NCI-H1048 (cell line): ENCODE results near the gene DCUN1D3.
A peak's percentile ranks its signal among the peaks of the same experiment; 100 is the strongest.
"Not testable (repeated sequence)": the region's sequence is repeated elsewhere in the genome, so short reads cannot be mapped to it uniquely, and the experiment has no call there.

ENCODE experiments used
- DNase-seq: peaks from one replicate; lab custom pipeline; 2025; lab: John Stamatoyannopoulos, UW

The DCUN1D3 gene

GRCh38 chr16:20887207-20887606 lies 13.0 kb downstream of the DCUN1D3 start:
- DNase-seq = no peak

GRCh38 chr16:20886320-20886719 lies 13.8 kb downstream of the DCUN1D3 start:
- DNase-seq = no peak

DNA sequence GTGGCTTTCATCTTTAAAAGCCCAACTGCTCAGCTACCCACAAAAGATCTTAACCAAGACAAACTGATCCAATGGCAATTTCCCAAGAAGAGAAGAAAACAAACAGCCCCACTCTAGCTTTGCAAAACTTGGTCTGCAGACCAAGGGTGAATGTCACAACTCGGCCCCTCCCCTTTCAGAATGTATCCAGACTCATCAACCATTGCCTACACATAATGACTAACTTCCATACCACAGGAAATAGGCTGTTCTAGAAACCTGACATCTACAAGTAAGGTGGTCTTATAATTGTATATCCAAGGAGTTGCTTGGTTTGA lies 16.0 kb downstream of the DCUN1D3 start:
- DNase-seq = no peak

- DNase-seq = peak; percentile 19
Measured at GRCh38 chr16:20883554-20884239, 16.5 kb downstream of the DCUN1D3 start.

- no peak for DNase-seq
Measured at GRCh38 chr16:20881503-20881878, 18.7 kb downstream of the DCUN1D3 start.

DNA sequence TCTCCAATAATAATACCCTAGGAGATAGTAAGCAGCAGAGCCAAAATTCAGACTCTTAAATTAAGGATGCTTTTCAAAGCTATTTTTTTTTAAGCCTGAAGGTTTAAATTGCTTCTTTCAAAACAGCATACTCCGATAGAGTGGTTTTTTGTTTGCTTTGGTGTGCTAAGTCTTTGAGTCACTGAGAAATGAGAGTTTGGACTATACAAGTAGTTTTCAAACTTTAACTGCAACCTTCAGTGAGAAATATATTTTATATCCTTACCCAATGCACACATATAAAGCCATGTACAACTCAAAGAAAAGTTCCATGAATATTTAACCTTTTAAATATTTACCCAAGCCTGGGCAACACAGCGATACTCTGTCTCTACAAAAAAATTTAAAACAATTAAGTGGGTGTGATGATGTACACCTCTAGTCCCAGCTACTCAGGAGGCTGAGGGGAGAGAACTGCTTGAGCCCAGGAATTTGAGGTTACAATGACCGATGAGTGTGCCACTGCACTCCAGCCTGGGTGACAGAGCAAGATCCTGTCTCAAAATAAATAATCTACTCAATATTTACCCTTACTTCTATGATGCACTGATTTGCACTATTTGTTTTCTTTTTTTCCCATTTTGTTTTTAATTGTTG lies 19.2 kb downstream of the DCUN1D3 start:
- DNase-seq = no peak

GRCh38 chr16:20879175-20880040 lies 20.8 kb downstream of the DCUN1D3 start:
- DNase-seq = no peak

DNA sequence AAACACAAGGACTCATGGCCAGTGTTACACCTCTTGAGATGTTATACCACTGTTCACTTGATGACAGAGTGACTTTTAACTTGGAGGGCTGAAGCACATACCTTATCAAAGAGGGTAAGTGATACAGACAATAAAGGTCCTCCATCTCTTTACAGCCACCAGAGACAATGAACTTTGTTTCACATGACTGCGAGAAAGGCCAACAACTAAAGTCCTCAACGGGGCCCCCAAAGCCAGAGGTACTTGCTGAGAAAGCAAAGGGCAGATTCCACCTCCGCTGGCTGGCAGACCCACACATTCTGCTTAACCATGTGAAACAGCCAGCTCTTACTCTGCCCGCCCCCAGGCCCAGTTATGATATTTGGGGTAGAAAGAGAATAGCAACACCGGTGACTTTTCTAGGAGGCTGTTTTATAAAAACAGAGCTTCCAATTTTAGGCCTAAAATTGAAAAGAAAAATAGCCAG lies 21.4 kb downstream of the DCUN1D3 start:
- no peak for DNase-seq

GRCh38 chr16:20875355-20875650 lies 24.9 kb downstream of the DCUN1D3 start:
- no peak for DNase-seq

- DNase-seq = no peak
Measured at GRCh38 chr16:20874088-20874581, 26.0 kb downstream of the DCUN1D3 start.

- no peak for DNase-seq
Measured at GRCh38 chr16:20873331-20873730, 26.8 kb downstream of the DCUN1D3 start.

DNA sequence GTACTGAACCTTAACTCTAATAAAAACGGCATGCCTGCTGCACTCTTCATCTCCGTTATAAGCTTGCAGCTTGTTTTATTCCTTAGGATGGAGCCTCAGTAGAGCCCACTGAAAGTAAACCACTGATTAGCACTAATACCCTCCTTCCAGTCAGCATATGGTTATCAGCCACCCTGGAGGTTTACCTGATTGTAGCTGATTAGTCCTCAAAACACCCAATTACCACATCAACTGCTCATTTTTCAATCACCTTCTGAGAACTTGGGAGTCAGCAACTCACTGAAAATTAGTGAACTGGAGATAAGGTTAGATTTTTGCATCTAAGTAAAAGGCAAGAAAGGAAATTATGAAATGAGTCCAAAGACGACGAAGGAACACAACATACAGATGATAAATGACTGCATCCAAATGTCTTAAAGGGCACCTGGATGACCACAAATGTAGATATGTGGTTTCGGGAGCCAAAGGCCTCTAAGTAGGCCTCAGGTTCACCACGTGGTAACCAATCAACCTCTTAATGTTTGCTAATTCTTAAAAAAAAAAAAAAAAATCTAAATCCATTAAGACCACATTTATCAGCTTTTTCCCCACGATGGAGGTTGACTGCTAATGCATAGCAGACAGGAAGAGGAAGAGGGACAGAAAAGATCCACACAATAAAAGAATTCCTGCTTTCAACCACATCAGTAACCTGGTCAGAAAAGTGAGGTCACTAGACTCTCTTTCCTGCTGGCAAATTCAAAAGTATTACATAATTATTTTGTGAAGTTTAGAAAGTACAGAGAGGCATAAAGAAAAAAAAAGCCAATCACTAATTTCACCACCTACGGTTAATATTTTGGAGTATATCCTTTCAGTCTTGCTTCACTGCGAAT lies 28.0 kb downstream of the DCUN1D3 start:
- no peak for DNase-seq

GRCh38 chr16:20871258-20871657 lies 28.9 kb downstream of the DCUN1D3 start:
- no peak for DNase-seq

DNA sequence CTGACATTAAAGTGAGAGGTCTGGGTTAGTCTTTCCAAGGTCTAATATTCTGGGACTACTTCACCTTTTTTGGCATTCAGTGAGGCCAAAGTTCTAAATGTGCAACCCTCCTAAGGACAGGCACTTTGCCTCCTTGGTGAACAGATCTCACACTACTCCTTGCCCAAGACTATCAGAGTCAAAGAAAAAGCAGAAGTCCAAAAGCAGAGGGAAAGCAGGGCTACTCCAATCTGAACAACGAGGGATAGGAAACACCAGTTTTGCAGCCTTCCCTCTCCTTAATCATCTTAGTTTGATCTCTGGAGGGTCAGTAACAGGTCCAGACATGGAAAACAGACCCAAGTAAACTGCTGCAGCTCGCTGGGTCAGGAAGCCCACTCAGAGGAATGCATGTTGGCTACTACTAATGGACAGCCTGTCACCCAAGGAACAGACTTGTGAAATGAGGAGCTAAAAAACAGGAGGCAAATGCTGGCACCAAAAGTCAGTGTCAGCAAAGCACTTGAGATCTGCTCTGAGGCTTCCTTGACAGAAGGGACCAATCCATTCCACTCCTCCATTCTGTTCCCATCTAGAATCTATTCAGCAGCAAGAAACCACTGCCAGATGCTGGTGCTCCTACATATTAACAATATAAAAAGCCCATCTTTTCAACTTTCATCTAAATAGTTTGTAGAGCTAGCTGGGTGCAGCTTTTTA lies 29.9 kb downstream of the DCUN1D3 start:
- DNase-seq = no peak

GRCh38 chr16:20868890-20869289 lies 31.3 kb downstream of the DCUN1D3 start:
- no peak for DNase-seq

- DNase-seq = no peak
Measured at GRCh38 chr16:20867585-20867984, 32.6 kb downstream of the DCUN1D3 start.

- no peak for DNase-seq
Measured at GRCh38 chr16:20866801-20867200, 33.4 kb downstream of the DCUN1D3 start.

- no peak for DNase-seq
Measured at GRCh38 chr16:20866145-20866772, 33.9 kb downstream of the DCUN1D3 start.

- no peak for DNase-seq
Measured at GRCh38 chr16:20865420-20866131, 34.6 kb downstream of the DCUN1D3 start.

DNA sequence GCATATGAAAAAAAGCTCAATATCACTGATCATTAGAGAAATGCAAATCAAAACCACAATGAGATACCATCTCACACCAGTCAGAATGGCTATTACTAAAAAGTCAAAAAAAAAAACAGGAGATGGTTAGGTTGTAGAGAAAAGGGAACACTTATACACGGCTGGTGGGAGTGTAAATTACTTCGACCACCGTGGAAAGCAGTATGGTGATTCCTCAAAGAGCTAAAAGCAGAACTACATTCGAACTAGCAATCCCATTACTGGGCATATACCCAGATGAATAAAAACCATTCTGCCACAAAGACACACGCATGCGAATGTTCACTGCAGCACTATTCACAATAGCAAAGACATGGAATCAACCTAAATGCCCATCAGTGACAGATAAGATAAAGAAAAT lies 35.8 kb downstream of the DCUN1D3 start:
- not testable (repeated sequence) for DNase-seq
